H1 (cell line): ENCODE results near the gene HS6ST2. TPM values are rescaled to one million over a fixed set of nuclear protein-coding genes. Genes with fewer than 3 reads are reported as not detected.

Experiments used
- CTCF ChIA-PET: fragments of 300-600 bp; sonication (Branson Sonifier 250); formaldehyde crosslinking; loops from one replicate; lab custom pipeline; 2021; ENCODE audit not compliant: partially characterized antibody; lab: Charles Lee
- POLR2A ChIA-PET: fragments of 300-600 bp; sonication (Branson Sonifier 250); formaldehyde crosslinking; loops from one replicate; lab custom pipeline; 2021; ENCODE audit warnings: inconsistent platforms; ENCODE audit not compliant: partially characterized antibody; lab: Charles Lee
- DNase-seq, 2 experiments: peaks; one replicate each; pipeline versions ENCODE4 v3.0.0 to v3.0.0-alpha.2; 2010 to 2022; ENCODE audit warnings: low spot score in 2 of 2, low read depth in 1 of 2, mixed read lengths in 1 of 2
- FAIRE-seq: peaks from 2 replicates; lab custom pipeline; 2011; peaks lifted over from hg19 to GRCh38; lab: Jason Lieb, UNC
- H2AFZ ChIP-seq: 2 replicates; pipeline ENCODE4 v1.8.1; 2012; ENCODE audit warnings: low read length, inconsistent platforms
- H2AK5ac ChIP-seq: 2 replicates; pipeline ENCODE4 v1.6.1; 2013; ENCODE audit warnings: low read depth, low read length
- H2BK120ac ChIP-seq: replicated peaks from 2 replicates; pipeline ENCODE3; 2013; ENCODE audit warnings: low read depth, low read length, inconsistent platforms
- H2BK12ac ChIP-seq: 2 replicates; pipeline ENCODE4 v1.6.1; 2013; ENCODE audit warnings: low read depth, low read length
- H2BK15ac ChIP-seq: 2 replicates; pipeline ENCODE4 v1.6.1; 2013; ENCODE audit warnings: low read length
- H2BK20ac ChIP-seq: 2 replicates; pipeline ENCODE4 v1.6.1; 2013; ENCODE audit warnings: low read length
- H2BK5ac ChIP-seq: 2 replicates; pipeline ENCODE4 v1.6.1; 2013; ENCODE audit warnings: low read depth, low read length
- H3K14ac ChIP-seq: 2 replicates; pipeline ENCODE4 v1.6.1; 2013; ENCODE audit warnings: inconsistent platforms; ENCODE audit not compliant: insufficient read length
- H3K18ac ChIP-seq: 2 replicates; pipeline ENCODE4 v1.6.1; 2013; ENCODE audit warnings: low read length; ENCODE audit errors: extremely low read depth
- H3K23ac ChIP-seq: 2 replicates; pipeline ENCODE4 v1.6.1; 2013; ENCODE audit warnings: inconsistent platforms; ENCODE audit not compliant: insufficient read length
- H3K23me2 ChIP-seq: 2 replicates; pipeline ENCODE4 v1.6.1; 2013; ENCODE audit warnings: low read depth, low read length
- H3K27ac ChIP-seq: 2 replicates; pipeline ENCODE4 v1.6.1; 2011; ENCODE audit warnings: low read depth, low read length, inconsistent platforms
- H3K27me3 ChIP-seq, 4 experiments: replicated peaks in 1 of 4; 1 replicate in 1 of 4; 2 replicates in 3 of 4; pipeline versions ENCODE4 v1.6.1 to v1.8.1; 2011 to 2013; ENCODE audit warnings: low read length in 3 of 4, mild to moderate bottlenecking in 3 of 4, inconsistent platforms in 2 of 4, mixed read lengths in 2 of 4, moderate library complexity in 1 of 4; ENCODE audit not compliant: control insufficient read depth in 3 of 4, insufficient read depth in 3 of 4; ENCODE audit errors: extremely low read depth in 1 of 4
- H3K36me3 ChIP-seq, 4 experiments: 2 replicates each; pipeline versions ENCODE4 v1.6.1 to v1.8.1; 2011 to 2013; ENCODE audit warnings: mild to moderate bottlenecking in 4 of 4, low read length in 3 of 4, moderate library complexity in 2 of 4, control low read depth in 1 of 4, inconsistent platforms in 1 of 4; ENCODE audit not compliant: insufficient read depth in 4 of 4, control insufficient read depth in 2 of 4
- H3K4ac ChIP-seq: replicated peaks from 2 replicates; pipeline ENCODE3; 2013; ENCODE audit warnings: low read length, low read depth, mixed read lengths, inconsistent platforms; ENCODE audit not compliant: insufficient read length
- H3K4me1 ChIP-seq, 4 experiments: replicated peaks in 1 of 4; 1 replicate in 1 of 4; 2 replicates in 3 of 4; pipeline versions ENCODE4 v1.6.1 to v1.8.1; 2011 to 2013; ENCODE audit warnings: low read length in 3 of 4, inconsistent platforms in 2 of 4, mixed read lengths in 1 of 4; ENCODE audit not compliant: insufficient read depth in 4 of 4, control insufficient read depth in 3 of 4
- H3K4me2 ChIP-seq, 2 experiments: 2 replicates each; pipeline versions ENCODE4 v1.6.1 to v1.8.1; 2011 to 2013; ENCODE audit warnings: low read depth in 2 of 2, low read length in 2 of 2, control low read depth in 1 of 2, inconsistent platforms in 1 of 2, mild to moderate bottlenecking in 1 of 2; ENCODE audit not compliant: insufficient read depth in 1 of 2
- H3K4me3 ChIP-seq, 4 experiments: fragments of 200-600, 300-600 bp in 1 of 4; sonication (generic), shearing (Covaris generic), sonication (Bioruptor Twin) in 1 of 4; 2 replicates each; pipeline versions ENCODE4 v1.5.1 to v1.8.1; 2011 to 2016; ENCODE audit warnings: low read length in 4 of 4, low read depth in 3 of 4, control low read depth in 2 of 4, inconsistent platforms in 2 of 4, mild to moderate bottlenecking in 2 of 4, mixed read lengths in 1 of 4, moderate library complexity in 1 of 4; ENCODE audit not compliant: insufficient read depth in 2 of 4; ENCODE audit errors: extremely low read depth in 1 of 4
- H3K56ac ChIP-seq: replicated peaks from 2 replicates; pipeline ENCODE3; 2013; ENCODE audit warnings: low read depth, mild to moderate bottlenecking, mixed read lengths, low read length, inconsistent platforms; ENCODE audit not compliant: insufficient read length
- H3K79me1 ChIP-seq: 2 replicates; pipeline ENCODE4 v1.6.1; 2013; ENCODE audit warnings: low read depth, low read length, control low read depth
- H3K79me2 ChIP-seq, 2 experiments: 2 replicates each; pipeline versions ENCODE4 v1.6.1 to v1.8.1; 2012 to 2013; ENCODE audit warnings: low read length in 2 of 2, mild to moderate bottlenecking in 2 of 2, inconsistent platforms in 1 of 2; ENCODE audit not compliant: insufficient read depth in 2 of 2, control insufficient read depth in 1 of 2
- H3K9ac ChIP-seq, 4 experiments: replicated peaks in 1 of 4; 1 replicate in 1 of 4; 2 replicates in 3 of 4; pipeline versions ENCODE4 v1.6.1 to v1.8.1; 2011 to 2013; ENCODE audit warnings: low read depth in 3 of 4, low read length in 3 of 4, control low read depth in 2 of 4, mild to moderate bottlenecking in 2 of 4, moderate library complexity in 2 of 4, inconsistent platforms in 1 of 4; ENCODE audit errors: extremely low read depth in 1 of 4
- H3K9me3 ChIP-seq, 2 experiments: 2 replicates each; pipeline versions ENCODE4 v1.6.1 to v1.8.1; 2012 to 2013; ENCODE audit warnings: mild to moderate bottlenecking in 2 of 2, moderate library complexity in 2 of 2, control low read depth in 1 of 2, inconsistent platforms in 1 of 2, low read depth in 1 of 2, low read length in 1 of 2, mixed read lengths in 1 of 2; ENCODE audit not compliant: insufficient read depth in 2 of 2
- H4K20me1 ChIP-seq, 2 experiments: replicated peaks in 1 of 2; 2 replicates each; pipeline versions ENCODE3 to v1.8.1; 2011 to 2013; ENCODE audit warnings: inconsistent platforms in 2 of 2, low read length in 2 of 2, mild to moderate bottlenecking in 1 of 2; ENCODE audit not compliant: insufficient read depth in 2 of 2, control insufficient read depth in 1 of 2
- H4K5ac ChIP-seq: 2 replicates; pipeline ENCODE4 v1.6.1; 2013; ENCODE audit warnings: low read length, low read depth, mixed read lengths, inconsistent platforms; ENCODE audit not compliant: insufficient read length
- H4K8ac ChIP-seq: 2 replicates; pipeline ENCODE4 v1.8.0; 2013; ENCODE audit warnings: mild to moderate bottlenecking, moderate library complexity, low read length, inconsistent platforms; ENCODE audit not compliant: insufficient read depth; ENCODE audit errors: extremely low read depth
- H4K91ac ChIP-seq: replicated peaks from 2 replicates; pipeline ENCODE3; 2013; ENCODE audit warnings: low read length, mixed read lengths, inconsistent platforms; ENCODE audit not compliant: insufficient read length
- ATF2 ChIP-seq: IDR thresholded peaks from 2 replicates; pipeline ENCODE4 v1.6.1; 2012; ENCODE audit warnings: low read length, inconsistent platforms
- CREB1 ChIP-seq: IDR thresholded peaks from 2 replicates; pipeline ENCODE4 v1.6.1; 2012; ENCODE audit warnings: inconsistent platforms
- FOSL1 ChIP-seq: IDR thresholded peaks from 2 replicates; pipeline ENCODE4 v1.6.1; 2011; ENCODE audit warnings: mild to moderate bottlenecking, low read depth, low read length, moderate library complexity; ENCODE audit not compliant: insufficient read depth
- MAX ChIP-seq: IDR thresholded peaks from 2 replicates; pipeline ENCODE4 v1.6.1; 2012; ENCODE audit warnings: inconsistent platforms
- POLR2AphosphoS5 ChIP-seq: IDR thresholded peaks from 2 replicates; pipeline ENCODE4 v1.6.1; 2011; ENCODE audit warnings: low read depth, low read length
- POU5F1 ChIP-seq: IDR thresholded peaks from 2 replicates; pipeline ENCODE4 v1.6.1; 2011; ENCODE audit warnings: low read depth, mild to moderate bottlenecking, low read length, moderate library complexity
- RAD21 ChIP-seq, 2 experiments: IDR thresholded peaks in 1 of 2; conservative IDR thresholded peaks in 1 of 2; 2 replicates each; pipeline ENCODE4 v1.6.1; 2011; ENCODE audit warnings: low read depth in 2 of 2, low read length in 2 of 2, improper control_type of control experiment in 1 of 2, inconsistent platforms in 1 of 2, mild to moderate bottlenecking in 1 of 2, moderate library complexity in 1 of 2
- SP2 ChIP-seq: IDR thresholded peaks from 2 replicates; pipeline ENCODE4 v1.6.1; 2012; ENCODE audit warnings: mild to moderate bottlenecking, low read length, inconsistent platforms
- SRF ChIP-seq: IDR thresholded peaks from 2 replicates; pipeline ENCODE4 v1.6.1; 2011; ENCODE audit warnings: mild to moderate bottlenecking, low read depth, low read length, moderate library complexity
- polyA plus RNA-seq, 7 experiments: library from polyadenylated mRNA; depleted of rRNA in 3 of 7; stranded (reverse) in 5 of 7; unstranded in 2 of 7; fragments of >200 nt in 5 of 7; fragments of 200-250 nt in 2 of 7; gene quantifications; 1 replicate in 5 of 7; 2 replicates in 1 of 7; 4 replicates in 1 of 7; pipeline versions ENCODE4 v1.2.1 to v1.2.3, GENCODE V29; 2011 to 2013; ENCODE audit warnings: missing spikeins in 2 of 7, mixed read lengths in 2 of 7
- total RNA-seq: library from RNA; stranded (reverse); fragmentation: NEBNext Ultra II Directional; extraction: Animal tissue kit (Norgen Biotek cat#: 25700); gene quantifications from 2 replicates; pipeline ENCODE4 v1.2.1, GENCODE V29; 2021

HS6ST2 gene
- total and polyA plus RNA-seq, 2 of the 8 experiments (the other 6 are each of a cell fraction or from before 2014, with no cell fraction given) = 3.9 TPM

GRCh38 chrX:132778917-132779316, 179.5 kb downstream of the HS6ST2 start:
- no peaks in the 10 kb centered on the region for H3K9me3 ChIP-seq
- H3K79me1 ChIP-seq = no peaks in the 10 kb centered on the region
- peaks cover 0 to 4% (median 1%) of the 10 kb centered on the region in 4 experiments; a peak in 3 of 7 replicates for H3K4me1 ChIP-seq
- POLR2A ChIA-PET = no interaction called here
- no peak overlapping the region for H3K4ac ChIP-seq
- H3K56ac ChIP-seq = no peak overlapping the region
- H3K79me2 ChIP-seq = no peaks in the 10 kb centered on the region
- H3K4me3 ChIP-seq = no peak overlapping the region
- no peak for FAIRE-seq
- H4K91ac ChIP-seq = no peak overlapping the region
- no peak overlapping the region for H3K4me2 ChIP-seq
- H2BK15ac ChIP-seq = no peak overlapping the region
- CTCF ChIA-PET = no interaction called here
- H3K23me2 ChIP-seq = no peaks in the 10 kb centered on the region; the same call in 1 of the 2 replicates
- no peak overlapping the region for H2AK5ac ChIP-seq
- no peaks in the 10 kb centered on the region for H4K20me1 ChIP-seq
- H4K5ac ChIP-seq = no peak overlapping the region
- no peak overlapping the region for H3K14ac ChIP-seq
- no peaks in the 10 kb centered on the region for H3K36me3 ChIP-seq
- H3K23ac ChIP-seq = no peak overlapping the region
- no peak overlapping the region for H2BK5ac ChIP-seq
- no peak overlapping the region for H4K8ac ChIP-seq
- no peak overlapping the region for H2BK20ac ChIP-seq
- H3K27ac ChIP-seq = no peak overlapping the region
- no peak overlapping the region for H2BK12ac ChIP-seq
- H3K9ac ChIP-seq = no peak overlapping the region
- H3K18ac ChIP-seq = no peak overlapping the region
- H2BK120ac ChIP-seq = no peak overlapping the region
- no peak for DNase-seq
- H2AFZ ChIP-seq = no peak overlapping the region
- no peaks in the 10 kb centered on the region for H3K27me3 ChIP-seq
- TF ChIP-seq FOSL1 (no peak), SP2 (no peak), ATF2 (no peak), CREB1 (no peak), POU5F1 (no peak), RAD21 (IDR thresholded peaks at IDR 0.05 in 1 of 2, conservative IDR thresholded peaks at IDR 0.05 in 1 of 2; ENCODE audit: low read depth in 2 of 2, low read length in 2 of 2) (no peak), MAX (no peak), SRF (no peak), POLR2AphosphoS5 (no peak)
